HG03095 (cell line): ENCODE measurements around the gene ZNF487.
"Not testable (repeated sequence)": the region's sequence is repeated elsewhere in the genome, so short reads cannot be mapped to it uniquely, and the experiment has no call there.

Source experiments
- ATAC-seq: cut with Tn5 transposase; IDR thresholded peaks from one replicate; pipeline ENCODE4 v1.9.1; 2021; ENCODE audit warnings: moderate library complexity; ENCODE audit not compliant: unreplicated experiment

Gene ZNF487

DNA sequence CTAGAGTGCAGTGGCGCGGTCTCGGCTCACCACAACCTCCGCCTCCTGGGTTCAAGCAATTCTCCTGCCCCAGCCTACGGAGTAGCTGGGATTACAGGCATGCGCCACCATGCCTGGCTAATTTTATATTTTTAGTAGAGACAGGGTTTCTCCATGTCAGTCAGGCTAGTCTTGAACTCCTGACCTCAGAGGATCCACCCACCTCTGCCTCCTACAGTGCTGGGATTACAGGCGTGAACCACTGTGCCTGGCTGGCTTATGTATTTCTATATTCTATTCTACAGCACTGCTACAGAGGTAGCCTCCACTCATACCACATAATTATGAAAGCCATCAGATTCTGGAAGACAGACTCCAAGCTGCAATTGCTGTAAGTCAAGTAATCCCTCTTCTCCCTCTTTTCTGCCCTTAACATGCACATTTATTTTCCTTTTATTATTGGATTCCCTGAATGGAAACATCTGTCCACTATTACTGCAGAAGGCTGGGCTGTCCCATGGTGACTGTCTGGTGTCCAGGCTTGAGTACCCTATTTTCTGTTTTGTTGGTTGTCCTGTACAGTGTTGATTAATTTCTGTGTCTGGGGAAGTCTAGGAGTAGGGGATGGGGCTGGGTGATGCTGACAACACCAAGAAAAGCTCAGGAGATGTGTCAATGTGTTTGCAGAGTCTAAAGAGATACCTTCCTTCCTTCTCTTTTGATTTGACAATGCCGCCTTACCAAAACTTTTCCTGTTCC is 5.8 kb upstream of the ZNF487 start:
- no peak for ATAC-seq

DNA sequence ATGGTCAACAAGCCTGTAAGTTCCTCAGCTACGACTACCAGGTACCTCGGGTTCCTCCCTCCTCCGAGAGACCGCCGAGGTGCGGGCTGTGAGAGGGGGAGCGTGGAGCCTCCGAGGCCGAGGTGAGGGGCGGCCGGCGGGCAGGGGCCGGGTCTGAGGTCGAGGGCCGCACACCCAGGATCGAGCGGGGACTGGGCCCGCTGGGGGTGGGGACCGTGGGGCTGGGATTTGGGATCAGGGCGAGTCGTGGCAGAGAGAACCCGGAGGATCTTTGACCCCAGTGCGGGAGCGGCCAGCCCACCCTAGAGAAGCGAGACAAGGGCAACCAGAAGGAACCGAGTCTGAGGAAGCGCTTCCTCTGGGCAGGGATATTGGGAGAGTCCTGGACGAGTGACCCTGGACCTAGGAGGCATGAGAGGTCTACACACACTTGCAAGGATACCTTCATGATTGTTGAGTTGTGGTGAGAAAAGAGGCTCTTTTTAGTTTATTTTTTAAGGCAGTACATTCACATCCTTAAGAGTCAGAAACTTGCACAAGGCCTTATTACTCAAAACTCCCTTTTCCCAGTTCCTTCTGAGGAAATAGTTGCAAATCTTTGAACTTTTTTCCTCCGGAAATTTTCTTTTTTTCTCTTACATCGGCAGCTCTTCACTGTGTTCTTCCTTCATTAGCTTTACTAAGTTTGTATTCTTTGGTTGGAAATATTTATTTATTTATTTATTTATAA is 395 bp downstream of the ZNF487 start:
- ATAC-seq: no peak

- no peak for ATAC-seq
Measured at GRCh38 chr10:43440463-43441134, 3.7 kb downstream of the ZNF487 start.

DNA sequence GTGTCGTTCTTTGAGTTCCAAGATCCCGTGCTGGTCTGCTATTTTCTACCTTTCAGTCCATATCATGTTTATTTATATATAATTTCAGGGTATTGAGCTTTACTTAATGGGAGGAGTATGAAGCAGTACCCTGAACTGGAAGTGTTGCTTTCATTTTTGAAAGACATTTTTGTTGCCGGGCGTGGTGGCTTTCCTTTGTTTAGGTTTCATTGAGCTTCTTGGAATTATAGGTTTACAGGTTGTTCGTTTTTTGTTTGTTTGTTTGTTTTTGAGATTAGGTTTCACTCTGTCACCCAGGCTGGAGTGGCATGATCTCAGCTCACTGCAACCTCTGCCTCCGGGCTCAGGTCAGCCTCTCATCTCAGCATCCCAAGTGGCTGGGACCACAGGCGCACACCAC is 7.4 kb downstream of the ZNF487 start:
- no peak for ATAC-seq

DNA sequence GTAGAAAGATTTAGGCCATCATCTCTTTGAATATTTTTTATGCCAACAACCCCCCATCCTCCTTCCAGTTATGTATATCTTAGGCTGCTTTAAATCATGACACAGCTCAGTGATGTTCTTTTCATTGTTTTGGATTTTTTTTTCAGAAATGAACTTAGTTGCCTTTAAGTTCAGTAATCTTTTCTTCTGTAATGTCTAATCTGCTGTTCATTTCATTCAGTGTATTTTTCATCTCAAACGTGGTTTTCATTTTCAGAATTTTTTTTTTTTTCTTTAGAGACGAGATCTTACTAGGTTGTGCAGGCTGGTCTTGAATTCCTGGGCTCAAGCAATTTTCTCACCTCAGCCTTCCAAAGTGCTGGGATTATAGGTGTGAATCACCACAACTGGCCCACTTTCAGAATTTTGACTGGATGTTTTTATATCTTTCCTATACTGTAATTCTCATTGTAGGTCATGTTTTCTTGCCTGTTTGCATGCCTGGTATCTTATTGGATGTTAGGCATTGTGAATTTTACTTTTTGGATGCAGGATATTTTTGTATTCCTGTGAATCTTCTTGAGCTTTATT is 8.1 kb downstream of the ZNF487 start:
- no peak for ATAC-seq

DNA sequence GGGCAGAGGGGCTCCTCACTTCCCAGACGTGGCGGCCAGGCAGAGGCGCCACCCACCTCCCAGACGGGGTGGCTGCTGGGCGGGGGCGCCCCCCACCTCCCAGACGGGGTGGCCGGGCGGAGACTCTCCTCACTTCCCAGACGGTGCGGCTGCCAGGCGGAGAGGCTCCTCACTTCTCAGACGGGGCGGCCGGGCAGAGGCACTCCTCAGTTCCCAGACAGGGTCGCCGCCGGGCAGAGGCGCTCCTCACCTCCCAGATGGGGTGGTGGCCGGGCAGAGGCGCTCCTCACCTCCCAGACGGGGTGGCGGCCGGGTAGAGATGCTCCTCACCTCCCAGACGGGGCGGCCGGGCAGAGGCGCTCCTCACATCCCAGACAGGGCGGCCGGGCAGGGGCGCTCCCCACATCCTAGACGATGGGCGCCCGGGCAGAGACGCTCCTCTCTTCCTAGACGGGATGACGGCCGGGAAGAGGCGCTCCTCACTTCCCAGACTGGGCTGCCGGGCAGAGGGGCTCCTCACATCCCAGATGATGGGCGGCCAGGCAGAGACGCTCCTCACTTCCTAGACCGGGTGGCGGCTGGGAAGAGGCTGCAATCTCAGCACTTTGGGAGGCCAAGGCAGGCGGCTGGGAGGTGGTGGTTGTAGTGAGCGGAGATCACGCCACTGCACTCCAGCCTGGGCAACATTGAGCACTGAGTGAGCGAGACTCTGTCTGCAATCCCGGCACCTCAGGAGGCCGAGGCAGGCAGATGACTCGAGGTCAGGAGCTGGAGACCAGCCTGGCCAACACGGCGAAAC is 9.5 kb downstream of the ZNF487 start:
- ATAC-seq: not testable (repeated sequence)

DNA sequence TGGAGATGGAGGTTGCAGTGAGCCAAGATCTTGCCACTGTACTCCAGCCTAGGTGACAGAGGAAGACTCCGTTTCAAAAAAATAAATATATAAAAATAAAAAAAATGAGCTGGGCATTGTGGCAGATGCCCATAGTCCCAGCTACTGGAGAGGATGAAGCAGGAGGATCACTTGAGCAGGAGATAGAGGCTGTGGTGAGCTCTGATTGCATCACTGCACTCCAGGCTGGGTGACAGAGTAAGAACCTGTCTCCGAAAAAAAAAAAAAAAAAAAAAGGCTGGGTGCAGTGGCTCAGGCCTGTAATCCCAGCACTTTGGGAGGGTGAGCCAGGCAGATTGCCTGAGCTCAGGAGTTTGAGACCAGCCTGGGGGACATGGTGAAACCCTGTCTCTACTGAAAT is 11.8 kb downstream of the ZNF487 start:
- ATAC-seq: no peak

GRCh38 chr10:43452356-43452914 is 15.5 kb downstream of the ZNF487 start:
- no peak for ATAC-seq

DNA sequence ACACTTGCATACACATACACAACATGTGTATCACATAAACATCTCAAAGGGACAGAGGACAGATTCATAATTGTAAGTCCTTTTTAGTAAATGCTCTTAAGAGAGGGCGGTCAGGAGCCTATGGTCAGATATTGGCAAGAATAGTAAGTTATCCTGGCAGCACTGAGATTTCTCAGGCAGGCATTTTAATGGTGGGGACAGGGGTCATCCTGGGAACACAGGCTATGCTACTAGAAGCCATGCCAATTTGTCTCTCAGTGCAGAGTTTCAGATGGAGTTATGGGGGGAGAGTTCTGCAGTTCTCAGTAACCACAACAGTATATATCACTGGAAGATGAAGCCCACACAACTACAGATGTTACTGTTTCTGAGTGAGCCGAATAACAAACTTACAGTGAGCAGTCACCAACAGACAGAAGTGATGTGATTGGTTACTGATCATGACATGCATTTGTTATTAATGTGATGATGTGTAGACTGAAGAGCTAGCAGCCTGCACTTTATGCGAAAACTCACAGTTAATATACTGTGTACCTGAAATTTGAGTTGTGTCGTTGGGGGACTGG is 16.4 kb downstream of the ZNF487 start:
- ATAC-seq: peak; percentile 30

GRCh38 chr10:43454025-43454424 is 17.1 kb downstream of the ZNF487 start:
- ATAC-seq: not testable (repeated sequence)

DNA sequence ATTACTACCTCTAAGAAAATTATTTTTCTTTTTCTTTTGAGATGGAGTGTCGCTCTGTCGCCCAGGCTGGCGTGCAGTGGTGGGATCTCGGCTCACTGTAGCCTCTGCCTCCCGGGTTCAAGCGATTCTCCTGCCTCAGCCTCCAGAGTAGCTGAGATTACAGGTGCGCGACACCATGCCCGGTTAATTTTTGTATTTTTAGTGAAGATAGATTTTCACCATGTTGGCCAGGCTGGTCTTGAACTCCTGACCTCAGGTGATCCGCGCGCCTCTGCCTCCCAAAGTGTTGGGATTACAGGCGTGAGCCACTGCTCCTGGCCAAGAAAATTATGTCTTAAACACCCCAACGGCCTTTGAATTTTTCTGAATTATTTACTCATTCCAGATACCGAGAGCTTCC is 19.6 kb downstream of the ZNF487 start:
- not testable (repeated sequence) for ATAC-seq

DNA sequence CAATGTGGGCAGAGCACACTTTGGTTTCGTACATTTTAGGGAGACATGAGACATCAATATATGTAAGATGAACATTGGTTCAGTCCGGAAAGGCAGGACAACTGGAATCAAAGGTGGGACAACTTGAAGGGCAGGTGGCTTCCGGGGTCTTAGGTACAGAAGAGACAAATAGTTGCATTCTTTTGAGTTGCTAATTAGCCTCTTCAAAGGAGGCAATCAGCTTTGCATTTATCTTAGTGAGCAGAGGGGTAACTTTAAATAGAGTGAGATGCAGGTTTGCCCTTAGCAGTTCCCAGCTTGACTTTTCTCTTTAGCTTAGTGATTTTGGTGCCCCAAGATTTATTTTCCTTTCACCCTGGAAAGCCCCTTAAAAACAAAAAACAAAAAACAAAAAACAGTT is 21.3 kb downstream of the ZNF487 start:
- ATAC-seq: no peak

DNA sequence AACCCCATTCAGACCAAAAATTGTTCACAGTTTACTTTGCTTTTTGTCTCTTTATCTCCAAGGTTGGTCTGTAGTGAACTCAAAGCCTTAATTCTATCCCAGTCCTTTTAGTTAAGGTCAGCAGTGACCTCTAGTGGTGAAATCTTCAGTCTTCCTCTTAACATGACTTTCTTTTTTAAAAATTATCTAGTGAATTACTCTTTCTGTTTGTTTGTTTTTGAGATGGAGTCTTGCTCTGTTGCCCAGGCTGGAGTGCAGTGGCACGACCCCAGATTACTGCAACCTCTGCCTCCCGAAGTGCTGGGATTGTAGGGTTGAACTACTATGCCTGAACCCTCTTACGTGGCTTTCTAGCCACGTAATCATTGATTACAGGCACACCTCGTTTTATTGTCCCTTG is 25.0 kb downstream of the ZNF487 start:
- ATAC-seq: peak; percentile 55

- not testable (repeated sequence) for ATAC-seq
Measured at GRCh38 chr10:43465086-43465735, 28.3 kb downstream of the ZNF487 start.

GRCh38 chr10:43465736-43466120 is 28.8 kb downstream of the ZNF487 start:
- not testable (repeated sequence) for ATAC-seq

DNA sequence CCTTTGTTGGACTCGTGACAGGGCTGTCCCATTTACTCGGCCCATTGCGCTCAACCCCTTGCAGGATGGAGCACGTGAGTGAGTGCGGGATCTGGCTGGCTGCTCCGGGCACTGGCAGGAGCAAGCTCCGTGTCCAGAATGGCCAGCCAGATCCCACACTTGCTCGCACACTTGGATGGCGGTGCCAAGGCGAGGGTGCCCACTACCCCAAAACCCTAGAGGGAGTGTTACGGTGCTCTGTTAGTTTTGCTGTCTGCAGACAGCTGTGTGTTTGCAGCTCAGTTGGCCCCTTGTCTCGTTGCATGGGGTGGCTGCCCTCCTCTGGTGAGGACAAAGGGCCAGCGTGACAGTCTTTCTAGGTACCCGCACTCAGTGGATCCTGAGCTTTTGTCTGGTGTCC is 34.2 kb downstream of the ZNF487 start:
- no peak for ATAC-seq

GRCh38 chr10:43471935-43472720 is 35.2 kb downstream of the ZNF487 start:
- ATAC-seq: no peak

- no peak for ATAC-seq
Measured at GRCh38 chr10:43479275-43479674, 42.4 kb downstream of the ZNF487 start.
